SK-N-MC (cell line): ENCODE measurements around the gene STPG3.

Experiments used
- EZH2 ChIP-seq: fragments of 200-600 bp; sonication (generic); IDR thresholded peaks from one replicate; pipeline ENCODE4 v1.6.1; 2017; ENCODE audit warnings: antibody characterized with exemption
- FOXP2 ChIP-seq: optimal IDR thresholded peaks from 2 replicates; pipeline ENCODE3; 2011; ENCODE audit warnings: mild to moderate bottlenecking, moderate library complexity; ENCODE audit not compliant: insufficient read depth; ENCODE audit errors: extremely low read length, control extremely low read depth
- POLR2AphosphoS5 ChIP-seq: IDR thresholded peaks from 2 replicates; pipeline ENCODE4 v1.6.1; 2012; ENCODE audit warnings: mild to moderate bottlenecking, low read depth, low read length, borderline replicate concordance

GRCh38 chr9:137220317-137221094, 30.6 kb upstream of the STPG3 start:
- TF ChIP-seq EZH2 = no peak
- no peak for TF ChIP-seq POLR2AphosphoS5
- TF ChIP-seq FOXP2 = no peak
